Measurements from ENCODE around the gene SREK1.
"Not testable (repeated sequence)": the region's sequence is repeated elsewhere in the genome, so short reads cannot be mapped to it uniquely, and the experiment has no call there.

Gene SREK1

DNA sequence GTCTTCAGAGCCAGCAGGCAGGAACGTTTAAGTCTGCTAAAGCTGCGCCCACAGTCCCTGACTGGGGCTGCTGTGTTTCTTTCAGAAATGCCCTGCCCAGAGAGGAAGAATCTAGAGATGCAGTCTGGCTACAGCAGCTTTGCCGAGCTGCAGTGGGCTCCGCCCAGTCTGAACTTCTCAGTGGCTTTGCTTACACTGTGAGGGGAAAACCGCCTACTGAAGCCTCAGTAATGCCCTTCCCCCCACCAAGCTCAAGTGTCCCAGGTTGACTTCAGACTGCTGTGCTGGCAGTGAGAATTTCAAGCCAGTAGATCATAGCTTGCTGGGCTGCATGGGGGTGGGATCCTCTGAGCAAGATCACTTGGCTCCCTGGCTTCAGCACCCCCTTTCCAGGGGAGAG, 78.4 kb downstream of the SREK1 start:
- DNase-seq (ENCODE audit: extremely low spot score) = no peak
- ChIA-PET CTCF (no interaction called here), POLR2A (no interaction called here)
- TF ChIP-seq FOXK2 (IDR thresholded peaks at IDR 0.05) = no peak
- no peak for TF ChIP-seq ZNF384 (IDR thresholded peaks at IDR 0.05)
- TF ChIP-seq LEF1 (IDR thresholded peaks at IDR 0.05; ENCODE audit: borderline replicate concordance) = no peak
- no peak for TF ChIP-seq BHLHE40 (IDR thresholded peaks at IDR 0.05; ENCODE audit: borderline replicate concordance)
- TF ChIP-seq NFRKB (IDR thresholded peaks at IDR 0.05) = no peak
- no peak for TF ChIP-seq HDGF (IDR thresholded peaks at IDR 0.05; ENCODE audit: borderline replicate concordance)
- no peak for TF ChIP-seq TARDBP (IDR thresholded peaks at IDR 0.05)
- no peak for TF ChIP-seq FOXM1 (IDR thresholded peaks at IDR 0.05; ENCODE audit: borderline replicate concordance)
- no peak for TF ChIP-seq CTBP1 (IDR thresholded peaks at IDR 0.05; ENCODE audit: borderline replicate concordance)
- no peak for TF ChIP-seq PKNOX1 (IDR thresholded peaks at IDR 0.05)

- CTCF ChIA-PET; DNase-seq (ENCODE audit: extremely low spot score); POLR2A ChIA-PET: not testable (repeated sequence)
These were observed 78.8 kb downstream of the SREK1 start for GRCh38 chr5:66222896-66223295.

DNA sequence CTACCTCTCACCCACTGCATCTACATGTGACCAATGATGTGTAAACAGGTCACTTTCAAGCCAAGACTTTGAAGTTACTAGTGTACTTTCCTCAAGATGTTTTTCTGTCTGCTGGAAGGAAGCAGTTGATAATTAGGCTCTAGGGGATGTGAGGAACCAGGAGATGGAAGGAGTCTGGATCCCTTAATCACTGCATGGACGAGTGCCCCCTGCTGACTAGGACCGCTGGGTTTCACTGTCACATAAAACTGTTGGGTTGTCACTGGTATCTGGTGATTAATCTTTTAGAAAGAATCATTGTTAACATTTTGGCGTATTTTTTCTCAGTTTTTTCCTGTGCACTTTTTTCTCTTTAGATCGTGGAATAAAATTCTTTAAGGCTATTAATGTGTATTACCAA, 79.5 kb downstream of the SREK1 start:
- peak; percentile 39 for DNase-seq (ENCODE audit: extremely low spot score)
- no peak for TF ChIP-seq FOXA1 (IDR thresholded peaks at IDR 0.05)
- TF ChIP-seq PKNOX1 (IDR thresholded peaks at IDR 0.05) = peak; percentile 53
- CTCF ChIA-PET = interaction anchor here (0.7 kb wide), 1 partner anchor 254 kb away, joined by 4 read pairs; no protein-coding TSS in a partner anchor
- POLR2A ChIA-PET = no interaction called here

- POLR2A ChIA-PET = no interaction called here
- CTCF ChIA-PET = interaction anchor here (0.7 kb wide), 2 partner anchors 255 to 493 kb away, joined by 3 to 4 read pairs; no protein-coding TSS in a partner anchor
- DNase-seq (ENCODE audit: extremely low spot score) = no peak
- TF ChIP-seq TARDBP (IDR thresholded peaks at IDR 0.05) = no peak
These were observed 80.2 kb downstream of the SREK1 start for GRCh38 chr5:66224274-66224673.

DNA sequence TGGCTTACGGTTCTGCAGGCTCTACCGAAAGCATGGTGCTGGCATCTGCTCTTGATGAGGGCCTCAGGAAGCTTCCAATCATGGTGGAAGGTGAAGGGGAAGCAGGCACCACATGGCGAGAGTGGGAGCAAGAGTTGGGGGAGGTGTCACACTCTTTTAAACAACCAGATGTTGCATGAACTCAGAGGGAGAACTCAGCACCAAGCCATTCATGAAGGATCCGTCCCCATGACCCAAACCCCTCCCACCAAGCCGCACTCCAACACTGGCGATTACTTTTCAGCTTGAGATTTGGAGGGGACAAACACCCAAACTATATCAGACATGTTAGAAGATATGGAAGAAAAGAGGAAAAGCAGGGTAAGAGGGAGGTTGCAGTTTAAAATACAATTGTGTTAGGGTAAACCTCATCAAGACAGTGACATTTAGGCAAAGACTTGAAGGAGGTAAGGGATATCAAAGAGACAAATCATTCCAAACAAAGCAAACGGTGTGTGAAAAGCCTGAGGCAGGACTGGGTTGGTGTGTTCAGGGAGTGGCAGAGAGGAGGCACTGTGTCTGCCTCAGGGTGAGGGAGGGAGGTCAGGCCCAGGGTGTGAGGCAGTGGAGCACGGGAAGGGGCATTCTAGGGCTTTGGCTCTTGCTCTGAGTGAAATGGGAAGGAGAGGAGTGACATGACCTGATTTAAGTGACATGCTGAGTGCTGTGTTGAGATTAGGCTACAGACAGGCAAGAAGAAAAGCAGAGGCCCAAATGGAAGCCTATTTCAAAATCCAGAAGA, 80.9 kb downstream of the SREK1 start:
- no peak for TF ChIP-seq CTBP1 (IDR thresholded peaks at IDR 0.05; ENCODE audit: borderline replicate concordance)
- no peak for TF ChIP-seq BHLHE40 (IDR thresholded peaks at IDR 0.05; ENCODE audit: borderline replicate concordance)
- TF ChIP-seq ZNF384 (IDR thresholded peaks at IDR 0.05) = no peak
- TF ChIP-seq HDGF (IDR thresholded peaks at IDR 0.05; ENCODE audit: borderline replicate concordance) = no peak
- no peak for TF ChIP-seq NFRKB (IDR thresholded peaks at IDR 0.05)
- TF ChIP-seq SUZ12 (IDR thresholded peaks at IDR 0.05) = no peak
- no peak for TF ChIP-seq SP1 (IDR thresholded peaks at IDR 0.05)
- TF ChIP-seq ELF4 (IDR thresholded peaks at IDR 0.05) = no peak
- no peak for TF ChIP-seq FOXA1 (IDR thresholded peaks at IDR 0.05)
- no peak for TF ChIP-seq TARDBP (IDR thresholded peaks at IDR 0.05)
- TF ChIP-seq LEF1 (IDR thresholded peaks at IDR 0.05; ENCODE audit: borderline replicate concordance) = no peak
- TF ChIP-seq L3MBTL2 (conservative IDR thresholded peaks at IDR 0.05) = no peak
- no peak for TF ChIP-seq PKNOX1 (IDR thresholded peaks at IDR 0.05)
- TF ChIP-seq ARNT (IDR thresholded peaks at IDR 0.05) = no peak
- TF ChIP-seq FOXK2 (IDR thresholded peaks at IDR 0.05) = no peak
- ChIA-PET POLR2A (no interaction called here), CTCF (interaction anchor here (0.7 kb wide), 1 partner anchor 494 kb away, joined by 3 read pairs; no protein-coding TSS in a partner anchor)
- DNase-seq (ENCODE audit: extremely low spot score) = no peak

- ChIA-PET CTCF (no interaction called here), POLR2A (no interaction called here)
- DNase-seq (ENCODE audit: extremely low spot score) = no peak
- TF ChIP-seq ELF4 (IDR thresholded peaks at IDR 0.05) = no peak
These were observed 86.5 kb downstream of the SREK1 start for GRCh38 chr5:66230551-66230950.

GRCh38 chr5:66231508-66231907, 87.4 kb downstream of the SREK1 start:
- DNase-seq (ENCODE audit: extremely low spot score) = no peak
- CTCF ChIA-PET = no interaction called here
- TF ChIP-seq BHLHE40 (IDR thresholded peaks at IDR 0.05; ENCODE audit: borderline replicate concordance) = no peak
- POLR2A ChIA-PET = no interaction called here

GRCh38 chr5:66232275-66232674, 88.2 kb downstream of the SREK1 start:
- no peak for DNase-seq (ENCODE audit: extremely low spot score)
- ChIA-PET CTCF (no interaction called here), POLR2A (no interaction called here)
- no peak for TF ChIP-seq ZNF384 (IDR thresholded peaks at IDR 0.05)

Measured in HEK293T (cell line).